ENCODE data around the gene RECQL5.

The RECQL5 gene

GRCh38 chr17:75685499-75685898, 18.5 kb upstream of the RECQL5 start:
- DNase-seq: no peak

- no peak for DNase-seq
Measured at GRCh38 chr17:75684924-75685323, 18.0 kb upstream of the RECQL5 start.

DNA sequence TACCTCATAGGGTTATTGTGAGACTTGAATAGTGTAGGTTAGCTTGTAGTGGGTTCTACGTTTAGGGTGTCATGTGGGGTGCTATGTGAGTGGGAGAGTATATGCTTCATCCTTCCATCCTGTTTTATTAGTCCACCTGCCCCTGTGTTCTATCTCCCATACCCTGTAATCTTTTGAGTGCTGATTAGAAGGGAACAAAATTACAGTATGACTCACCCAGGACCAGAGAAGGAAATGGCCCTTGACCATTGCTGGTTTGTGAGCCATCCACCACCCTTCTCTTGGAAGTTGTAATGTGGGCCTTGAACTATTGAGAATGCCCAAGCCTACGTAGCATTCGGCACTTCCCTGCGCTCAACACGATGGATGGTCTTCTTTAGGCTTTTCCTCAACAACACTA, 17.3 kb upstream of the RECQL5 start:
- no peak for DNase-seq

DNA sequence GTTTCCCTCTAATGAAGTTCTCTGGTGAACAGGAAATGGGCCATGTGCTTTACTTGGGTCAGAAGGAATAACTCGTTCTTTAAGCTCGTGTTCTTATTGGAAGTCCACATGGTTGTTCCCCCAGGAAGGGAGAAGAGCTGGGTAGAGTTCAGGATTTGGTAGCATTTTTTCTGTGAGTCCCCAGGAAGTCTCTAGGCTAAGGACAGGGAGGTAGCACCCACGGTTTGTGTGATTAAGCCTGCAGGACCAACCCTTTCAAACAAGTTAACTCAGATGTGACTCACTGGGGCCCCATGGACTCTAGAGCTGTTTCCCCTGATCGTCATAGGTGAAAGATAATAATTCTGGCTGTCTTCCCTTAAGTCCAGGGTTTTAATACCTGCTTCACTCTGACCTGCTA, 16.6 kb upstream of the RECQL5 start:
- DNase-seq: no peak

DNA sequence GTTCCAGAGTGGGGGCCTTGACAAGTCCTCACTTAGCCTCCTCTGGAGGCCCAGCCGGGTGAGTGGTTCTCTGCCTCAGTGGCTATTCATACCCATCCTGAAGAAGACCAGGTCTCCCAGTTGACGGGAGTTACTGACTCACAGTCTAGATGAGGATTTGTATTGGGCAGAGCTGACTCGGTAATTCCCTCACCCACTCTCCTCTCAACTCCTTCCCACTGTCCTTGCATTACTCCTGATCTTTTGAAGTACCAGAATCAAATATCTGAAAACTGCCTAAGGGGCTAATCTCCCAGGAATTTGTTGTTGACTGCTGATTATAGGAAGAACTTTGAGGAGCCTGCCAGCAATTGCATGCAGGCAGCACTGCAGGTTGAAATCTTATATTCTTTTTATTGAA, 14.3 kb upstream of the RECQL5 start:
- DNase-seq: no peak

GRCh38 chr17:75680431-75680830, 13.5 kb upstream of the RECQL5 start:
- no peak for DNase-seq

DNA sequence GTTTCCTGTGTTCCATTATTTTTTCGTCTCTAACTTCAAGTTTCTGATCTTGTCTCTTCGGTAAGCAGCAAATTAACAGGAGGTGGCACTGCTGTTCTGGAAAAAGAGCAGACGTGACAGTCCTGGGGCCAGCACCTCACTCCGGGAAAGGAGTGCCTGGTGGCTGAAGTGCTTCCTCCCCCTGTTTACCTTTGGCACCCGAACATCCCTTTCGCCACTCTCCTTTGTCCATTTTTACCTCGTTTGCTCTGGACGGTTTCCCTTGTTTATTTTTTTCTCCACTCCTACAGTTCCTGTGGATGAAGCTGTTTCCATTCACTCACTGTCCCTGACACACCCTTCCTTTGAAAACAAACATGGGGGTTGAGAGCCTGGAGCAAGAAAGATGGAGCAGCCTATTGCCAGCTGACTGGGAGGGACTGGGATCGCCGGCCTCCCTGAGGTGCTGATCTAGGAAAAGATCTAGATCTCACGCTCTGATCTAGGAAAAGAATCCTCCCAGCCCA, 12.8 kb upstream of the RECQL5 start:
- DNase-seq: no peak

DNA sequence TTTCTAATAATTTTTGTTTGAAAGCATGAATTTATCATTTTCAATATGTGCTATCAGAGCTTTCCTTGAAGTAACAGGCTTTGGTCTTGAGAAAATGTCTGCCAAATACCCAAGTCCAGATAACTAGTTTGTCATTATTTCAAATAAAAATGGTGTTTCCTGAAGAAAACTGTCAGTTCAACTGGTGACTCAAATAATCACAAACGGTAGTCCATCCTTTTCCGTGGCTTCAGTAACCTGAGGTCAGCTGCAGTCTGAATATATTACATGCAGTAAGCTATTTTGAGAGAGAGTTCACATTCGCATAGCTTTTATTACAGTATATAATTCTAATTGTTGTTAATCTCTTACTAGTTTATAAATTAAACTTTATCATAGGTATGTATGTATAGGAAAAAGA, 9.5 kb upstream of the RECQL5 start:
- DNase-seq: no peak

- DNase-seq: no peak
Measured at GRCh38 chr17:75673487-75673886, 6.5 kb upstream of the RECQL5 start.

- no peak for DNase-seq
Measured at GRCh38 chr17:75672011-75672410, 5.1 kb upstream of the RECQL5 start.

DNA sequence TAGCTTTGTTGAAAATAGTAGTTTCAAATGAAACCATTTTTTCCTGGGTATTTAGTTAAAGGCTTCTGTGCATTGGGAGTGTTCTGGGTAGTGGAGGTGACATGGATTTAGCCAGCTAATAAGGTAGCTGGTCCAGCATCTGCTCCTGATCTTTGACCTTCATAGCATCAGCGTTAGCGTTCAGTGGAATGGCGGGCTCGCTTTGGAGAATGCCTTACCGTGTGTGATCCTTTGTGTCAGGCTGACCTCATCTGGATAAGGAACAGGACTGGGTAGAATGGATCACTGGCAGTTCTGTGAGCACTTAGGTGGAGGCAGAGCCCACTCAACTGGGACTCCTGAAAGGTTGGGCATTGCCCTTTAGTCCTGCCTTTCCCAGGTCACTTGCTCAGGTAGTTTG, 3.9 kb upstream of the RECQL5 start:
- no peak for DNase-seq

DNA sequence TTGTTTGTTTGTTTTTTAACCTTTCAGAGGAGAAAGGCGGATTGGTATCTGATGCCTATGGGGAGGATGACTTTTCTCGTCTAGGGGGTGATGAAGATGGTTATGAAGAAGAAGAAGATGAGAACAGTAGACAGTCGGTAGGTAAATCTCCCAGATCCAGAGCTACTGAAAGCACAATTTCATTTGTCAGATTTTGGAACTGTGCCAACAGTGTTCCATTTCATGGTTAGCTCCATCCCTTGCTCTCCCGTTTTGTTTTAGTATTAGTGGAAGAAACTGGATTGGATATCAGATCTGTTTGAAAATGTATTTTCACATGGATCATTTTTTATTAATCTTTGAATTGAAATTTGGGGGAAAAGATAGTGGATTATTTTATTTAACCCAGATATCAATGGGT, 1.5 kb upstream of the RECQL5 start:
- DNase-seq: no peak

GRCh38 chr17:75667825-75668224, 871 bp upstream of the RECQL5 start:
- no peak for DNase-seq

DNA sequence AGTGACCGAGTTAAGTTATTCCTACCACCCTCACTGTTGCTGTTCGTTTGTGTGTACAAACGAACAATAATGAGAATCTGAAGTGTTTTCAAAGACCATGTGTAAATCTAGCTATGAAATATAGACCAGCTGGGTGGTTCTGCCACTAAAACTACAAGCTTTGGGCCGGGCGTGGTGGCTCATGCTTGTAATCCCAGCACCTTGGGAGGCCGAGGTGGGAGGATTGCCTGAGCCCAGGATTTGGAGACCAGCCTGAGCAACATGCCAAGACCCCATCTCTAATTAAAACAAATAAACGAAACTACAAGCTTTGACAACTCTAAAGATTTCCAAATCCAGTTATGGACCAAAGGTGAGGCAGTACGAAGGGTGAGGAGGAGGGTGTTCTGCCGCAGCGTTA, 973 bp downstream of the RECQL5 start:
- no peak for DNase-seq

- no peak for DNase-seq
Measured at GRCh38 chr17:75664099-75664549, 2.8 kb downstream of the RECQL5 start.

DNA sequence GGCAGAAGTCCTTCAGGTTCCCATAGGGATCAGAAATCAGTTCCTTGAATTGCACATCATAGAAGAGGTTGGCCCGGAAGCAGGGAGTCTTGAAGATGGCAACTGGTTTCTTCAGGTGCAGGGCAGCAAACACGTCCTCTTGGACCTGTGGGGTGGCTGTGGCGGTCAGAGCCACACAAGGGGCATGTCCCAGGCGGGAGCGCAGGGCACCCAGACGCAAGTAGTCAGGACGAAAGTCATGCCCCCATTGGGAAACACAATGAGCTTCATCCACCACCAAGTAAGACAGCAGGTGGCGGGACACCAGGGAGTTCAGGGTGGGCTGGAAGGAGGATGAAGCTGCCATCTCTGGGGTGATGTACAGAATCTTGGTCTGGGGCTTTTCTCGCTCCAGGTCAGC, 4.4 kb downstream of the RECQL5 start:
- no peak for DNase-seq

DNA sequence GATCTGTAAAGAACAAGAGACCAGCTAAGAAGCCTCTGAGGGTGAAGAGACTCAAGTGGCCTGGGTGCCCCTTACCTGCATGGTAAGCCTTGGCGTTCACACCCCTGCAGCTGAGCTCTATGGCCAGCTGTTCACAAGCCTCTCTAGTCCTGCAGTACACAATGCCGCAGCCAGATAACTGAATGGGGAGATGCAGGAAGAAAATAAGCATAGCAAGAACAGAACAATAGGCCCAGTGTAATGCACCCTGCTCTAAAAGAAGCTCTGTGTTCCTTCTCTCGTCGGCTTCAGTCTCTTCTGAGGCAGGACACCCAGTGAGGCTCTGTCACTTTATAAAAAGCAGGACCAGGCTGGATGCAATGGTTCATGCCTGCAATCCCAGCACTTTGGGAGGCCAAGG, 5.4 kb downstream of the RECQL5 start:
- DNase-seq: no peak

DNA sequence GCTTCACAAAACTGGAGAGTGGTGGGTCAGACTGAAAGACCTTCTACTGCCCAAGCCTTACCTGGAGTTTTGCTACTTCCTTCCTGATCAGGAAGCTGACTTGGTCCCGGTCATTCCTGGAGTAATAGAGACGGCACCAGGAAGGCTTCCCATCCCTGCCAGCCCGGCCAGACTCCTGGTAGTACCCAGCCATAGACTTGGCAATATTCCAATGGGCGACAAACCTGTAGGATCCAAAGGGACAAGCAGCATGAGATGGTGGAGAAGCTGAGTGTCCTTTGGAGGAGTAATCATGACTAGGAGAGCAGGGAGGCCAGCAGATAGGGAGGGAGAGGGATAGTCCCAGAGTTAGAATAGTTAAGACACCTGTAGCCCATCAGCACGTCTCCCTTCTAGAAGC, 8.7 kb downstream of the RECQL5 start:
- DNase-seq: no peak

- DNase-seq: no peak
Measured at GRCh38 chr17:75654176-75654575, 12.8 kb downstream of the RECQL5 start.

DNA sequence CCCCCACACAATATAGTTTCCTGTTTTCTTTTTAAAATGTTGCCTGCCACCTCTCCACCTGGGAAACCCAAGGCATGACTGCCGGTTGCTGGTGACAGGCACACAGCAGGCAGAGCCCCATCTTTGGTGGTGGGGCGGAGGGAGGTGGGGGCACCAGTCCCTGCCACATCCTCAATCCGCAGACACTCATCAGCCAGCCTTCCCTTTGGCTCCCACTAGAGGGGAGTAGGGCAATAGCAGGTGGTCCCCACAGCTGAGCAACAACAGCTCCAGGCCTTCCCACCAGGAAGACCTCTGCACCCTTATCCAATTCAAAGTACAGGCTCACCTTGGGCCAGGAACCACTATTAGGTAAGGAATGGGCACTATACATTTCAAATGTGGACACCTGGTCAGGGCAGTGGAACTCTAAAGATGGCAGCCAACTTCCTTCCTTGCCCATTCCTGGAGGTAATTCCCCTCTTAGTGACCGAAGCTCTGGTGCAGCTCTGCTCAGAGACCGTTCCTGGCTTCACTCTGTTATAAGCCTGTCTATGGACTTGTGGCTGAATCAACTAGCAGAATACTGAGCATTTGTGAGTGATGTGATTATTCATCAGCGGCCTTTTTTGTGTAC, 13.9 kb downstream of the RECQL5 start:
- peak in 1 of 2 donors; percentile 13 for DNase-seq

GRCh38 chr17:75652341-75652740, 14.6 kb downstream of the RECQL5 start:
- DNase-seq: no peak

GRCh38 chr17:75650874-75651273, 16.1 kb downstream of the RECQL5 start:
- no peak for DNase-seq

GRCh38 chr17:75649687-75650086, 17.3 kb downstream of the RECQL5 start:
- no peak for DNase-seq

DNA sequence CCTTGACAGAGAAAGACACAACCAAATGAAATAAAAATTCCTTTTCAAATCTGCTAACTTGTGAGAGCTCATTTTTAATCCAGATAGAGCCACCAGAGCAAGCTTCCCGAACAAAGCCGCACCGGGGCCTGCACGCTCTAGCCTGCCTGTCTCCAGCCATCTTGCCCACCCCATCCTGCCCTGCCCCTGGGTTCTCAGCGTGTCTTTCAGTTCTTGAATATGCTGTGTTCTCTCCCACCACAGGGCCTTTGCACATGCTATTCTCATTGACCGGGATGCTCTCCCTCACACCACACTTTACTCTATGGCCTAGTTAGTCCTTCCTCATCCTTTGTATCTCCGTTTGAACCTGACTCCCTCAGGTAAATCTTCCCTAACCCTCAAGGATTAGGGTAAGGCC, 19.0 kb downstream of the RECQL5 start:
- DNase-seq: no peak

DNA sequence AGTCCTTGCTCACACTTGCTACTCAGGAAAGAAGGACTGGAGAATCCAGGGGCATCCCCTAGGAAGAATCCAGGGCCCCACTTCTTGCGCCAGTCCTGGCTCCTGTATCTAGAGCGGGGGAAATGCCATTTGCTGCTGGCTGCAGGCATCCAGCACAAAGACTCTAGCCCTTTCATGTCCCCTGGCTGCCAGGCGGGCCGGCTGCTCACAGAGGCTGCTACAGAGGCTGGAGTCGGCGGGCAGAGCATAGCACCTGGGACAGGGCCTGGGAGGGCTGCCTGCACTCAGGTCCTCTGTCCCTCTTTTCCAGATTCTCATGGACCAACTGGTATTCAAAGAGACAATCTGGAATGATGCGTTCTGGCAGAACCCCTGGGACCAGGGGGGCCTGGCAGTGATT, 19.9 kb downstream of the RECQL5 start:
- no peak for DNase-seq

GRCh38 chr17:75646638-75646992, 20.3 kb downstream of the RECQL5 start:
- no peak for DNase-seq

Measured in stimulated activated CD4-positive, alpha-beta T cell treated with anti-CD3 and anti-CD28 coated beads, Interleukin-2, amount 100 ng/mL, for 24 hours (primary cell).